CD4-positive, alpha-beta T cell (primary cell): ENCODE data around the gene ANXA2. TPM values are rescaled to one million over a fixed set of nuclear protein-coding genes. Genes with fewer than 3 reads are reported as not detected.

ENCODE experiments used
- ATAC-seq: fragments of 200-7000 bp; cut with Tn5 transposase; one replicate; pipeline ENCODE4 v1.10.0; 2022; ENCODE audit warnings: mild to moderate bottlenecking; ENCODE audit not compliant: poor library complexity
- CTCF ChIA-PET: fragments of 350-600 bp; sonication (Branson Sonifier 250); formaldehyde crosslinking; loops from one replicate; lab custom pipeline; 2021; ENCODE audit warnings: antibody characterized with exemption, inconsistent platforms; lab: Charles Lee
- POLR2A ChIA-PET: fragments of 350-600 bp; sonication (Branson Sonifier 250); formaldehyde crosslinking; loops from one replicate; lab custom pipeline; 2021; ENCODE audit warnings: antibody characterized with exemption, inconsistent platforms; lab: Charles Lee
- DNase-seq, 14 experiments: peaks; one replicate each; pipeline ENCODE4 v3.0.0-alpha.2; 2013 to 2020; ENCODE audit warnings: mixed read lengths in 2 of 14
- H3K27ac ChIP-seq, 2 donors: one replicate each; pipeline versions ENCODE4 v1.5.1 to v1.7.0; 2013; ENCODE audit warnings: low read length in 2 of 2, low read depth in 1 of 2, mild to moderate bottlenecking in 1 of 2
- H3K27me3 ChIP-seq, 2 experiments: 1 replicate in 1 of 2; 2 replicates in 1 of 2; pipeline versions ENCODE4 v1.6.1 to v1.7.0; 2013; ENCODE audit warnings: low read length in 2 of 2, control low read depth in 1 of 2, mild to moderate bottlenecking in 1 of 2, moderate library complexity in 1 of 2; ENCODE audit not compliant: insufficient read depth in 2 of 2, control insufficient read depth in 1 of 2
- H3K36me3 ChIP-seq: one replicate; pipeline ENCODE4 v1.6.1; 2013; ENCODE audit warnings: low read length, control low read depth; ENCODE audit not compliant: insufficient read depth
- H3K4me1 ChIP-seq: one replicate; pipeline ENCODE4 v1.6.1; 2013; ENCODE audit warnings: low read length, control low read depth; ENCODE audit not compliant: insufficient read depth
- H3K4me3 ChIP-seq: one replicate; pipeline ENCODE4 v1.5.1; 2013; ENCODE audit warnings: mild to moderate bottlenecking, low read length, moderate library complexity
- H3K9me3 ChIP-seq, 2 experiments: 1 replicate in 1 of 2; 2 replicates in 1 of 2; pipeline versions ENCODE4 v1.6.1 to v1.7.0; 2013; ENCODE audit warnings: low read length in 2 of 2, mild to moderate bottlenecking in 2 of 2, control low read depth in 1 of 2, moderate library complexity in 1 of 2; ENCODE audit not compliant: control insufficient read depth in 1 of 2, insufficient read depth in 1 of 2
- H3K27ac Mint-ChIP-seq: one replicate; pipeline ENCODE4 v1.8.0; 2020; ENCODE audit warnings: mixed read lengths
- H3K27me3 Mint-ChIP-seq: one replicate; pipeline ENCODE4 v1.8.0; 2021; ENCODE audit warnings: mixed read lengths
- H3K36me3 Mint-ChIP-seq: one replicate; pipeline ENCODE4 v1.8.0; 2021; ENCODE audit warnings: low read depth, mixed read lengths
- H3K4me1 Mint-ChIP-seq: one replicate; pipeline ENCODE4 v1.8.0; 2021; ENCODE audit warnings: low read depth, mixed read lengths
- H3K4me3 Mint-ChIP-seq: one replicate; pipeline ENCODE4 v1.8.0; 2020; ENCODE audit warnings: mild to moderate bottlenecking, mixed read lengths
- H3K9me3 Mint-ChIP-seq: one replicate; pipeline ENCODE4 v1.8.0; 2020; ENCODE audit warnings: mixed read lengths
- intact Hi-C, 2 experiments: fragments of 100-400 bp; cut with DNase I in 1 of 2; cut with micrococcal nuclease in 1 of 2; formaldehyde crosslinking; loops; one replicate each; pipeline versions ENCODE4 v1.15.1 to v1.9.0; 2023 to 2025; cut with DNase I, micrococcal nuclease
- total RNA-seq, 174 experiments: library from RNA in 2 of 174; stranded (reverse) in 2 of 174; gene quantifications; one replicate each; pipeline ENCODE4 v1.2.3 and lab custom pipeline; 2021 to 2026
- TF ChIP-seq, protein P1 (sequence below): fragments of 200-600 bp; IDR thresholded peaks from one replicate; pipeline ENCODE4 v1.8.0; 2022; ENCODE audit warnings: antibody characterized with exemption, mild to moderate bottlenecking

Gene ANXA2
- total RNA-seq, 2 experiments from 2014 or later: 70.8 to 74.5 TPM

DNA sequence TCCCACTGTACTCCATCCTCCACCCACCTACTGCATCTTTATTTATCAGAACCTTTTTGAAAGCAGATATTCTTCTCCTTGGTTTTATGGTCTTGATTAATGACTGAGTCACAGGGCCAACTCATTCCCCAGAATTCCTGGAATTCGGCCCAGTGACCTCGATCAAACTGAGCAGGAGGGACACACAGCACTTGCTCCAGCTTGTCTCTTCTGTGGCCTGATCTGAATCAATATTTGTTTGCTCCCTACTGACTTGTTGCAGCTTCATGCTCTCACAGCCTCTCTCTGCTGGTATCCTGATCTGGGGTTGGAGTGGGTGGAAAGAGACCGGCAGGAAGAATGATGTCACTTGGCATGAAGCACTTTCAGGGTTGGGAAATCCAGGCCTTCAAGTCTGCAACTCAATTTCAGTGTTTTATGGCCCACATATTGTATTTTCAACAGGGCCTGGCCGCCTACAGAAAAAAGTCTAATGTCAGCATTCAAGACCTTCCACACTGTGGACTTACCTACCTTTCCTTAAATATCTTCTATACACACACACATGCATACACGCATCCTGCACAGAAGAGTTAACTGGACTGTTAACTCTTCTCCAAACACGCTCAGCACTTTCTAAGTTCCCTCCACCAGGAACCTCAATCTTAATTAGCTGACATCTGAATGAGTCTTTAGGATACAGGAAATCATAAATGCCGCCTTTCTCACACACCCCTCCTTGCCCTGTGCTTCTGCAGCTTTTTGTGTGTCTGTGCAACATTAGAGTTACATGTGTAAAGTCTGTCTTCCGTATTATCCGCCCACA is 4.6 kb downstream of the ANXA2 start:
- POLR2A ChIA-PET: no interaction called here
- TF ChIP-seq, protein P1, sequence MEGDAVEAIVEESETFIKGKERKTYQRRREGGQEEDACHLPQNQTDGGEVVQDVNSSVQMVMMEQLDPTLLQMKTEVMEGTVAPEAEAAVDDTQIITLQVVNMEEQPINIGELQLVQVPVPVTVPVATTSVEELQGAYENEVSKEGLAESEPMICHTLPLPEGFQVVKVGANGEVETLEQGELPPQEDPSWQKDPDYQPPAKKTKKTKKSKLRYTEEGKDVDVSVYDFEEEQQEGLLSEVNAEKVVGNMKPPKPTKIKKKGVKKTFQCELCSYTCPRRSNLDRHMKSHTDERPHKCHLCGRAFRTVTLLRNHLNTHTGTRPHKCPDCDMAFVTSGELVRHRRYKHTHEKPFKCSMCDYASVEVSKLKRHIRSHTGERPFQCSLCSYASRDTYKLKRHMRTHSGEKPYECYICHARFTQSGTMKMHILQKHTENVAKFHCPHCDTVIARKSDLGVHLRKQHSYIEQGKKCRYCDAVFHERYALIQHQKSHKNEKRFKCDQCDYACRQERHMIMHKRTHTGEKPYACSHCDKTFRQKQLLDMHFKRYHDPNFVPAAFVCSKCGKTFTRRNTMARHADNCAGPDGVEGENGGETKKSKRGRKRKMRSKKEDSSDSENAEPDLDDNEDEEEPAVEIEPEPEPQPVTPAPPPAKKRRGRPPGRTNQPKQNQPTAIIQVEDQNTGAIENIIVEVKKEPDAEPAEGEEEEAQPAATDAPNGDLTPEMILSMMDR: no peak
- intact Hi-C loops: loop anchor here in 1 of 2 experiments (10.0 kb wide), 2 partner anchors 398 to 708 kb away; partner anchors contain the start of gene BNIP2
- Histone ChIP-seq H3K27me3 (no peaks in the 10 kb centered on the region), H3K9me3 (no peaks in the 10 kb centered on the region), H3K36me3 (peaks cover 13% of the 10 kb centered on the region), H3K4me3 (no peak overlapping the region), H3K27ac (peak overlapping the region in 1 of 2 donors; percentile 46), H3K4me1 (peaks cover 75% of the 10 kb centered on the region)
- CTCF ChIA-PET: interaction anchor here (0.6 kb wide), 1 partner anchor 9 kb away, joined by 4 read pairs; no protein-coding TSS in a partner anchor
- Mint-ChIP-seq H3K4me3 (no peak overlapping the region), H3K36me3 (peaks cover 1% of the 10 kb centered on the region), H3K27ac (peak overlapping the region; percentile 66), H3K9me3 (no peaks in the 10 kb centered on the region), H3K4me1 (peaks cover 74% of the 10 kb centered on the region), H3K27me3 (no peaks in the 10 kb centered on the region)
- ATAC-seq (no peak), DNase-seq (peak in 2 of 14 experiments; percentile 23 to 34)

DNA sequence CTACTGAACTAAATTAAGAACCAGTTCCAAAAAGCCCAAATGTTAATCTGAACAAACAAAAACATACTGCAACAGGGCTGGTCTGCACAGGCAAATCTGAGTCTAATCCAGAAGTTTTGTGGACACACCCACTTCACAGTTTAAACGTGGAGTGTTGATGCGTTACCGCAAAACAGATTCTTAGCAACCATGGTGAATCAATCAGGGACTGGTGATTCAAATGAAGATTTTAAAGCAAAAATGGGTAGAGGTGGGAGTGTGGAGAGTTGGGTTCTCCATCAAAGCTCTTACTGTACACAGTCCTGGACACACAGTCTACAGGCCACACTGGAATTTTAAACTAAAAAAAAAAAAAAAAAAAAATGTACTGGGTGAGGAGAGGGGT is 5.2 kb downstream of the ANXA2 start:
- Histone ChIP-seq H3K27ac (peak overlapping the region in 1 of 2 donors; percentile 46), H3K9me3 (no peaks in the 10 kb centered on the region), H3K4me1 (peaks cover 73% of the 10 kb centered on the region), H3K36me3 (peaks cover 13% of the 10 kb centered on the region), H3K27me3 (no peaks in the 10 kb centered on the region), H3K4me3 (no peak overlapping the region)
- TF ChIP-seq, protein P1: no peak
- Mint-ChIP-seq H3K27me3 (no peaks in the 10 kb centered on the region), H3K36me3 (no peaks in the 10 kb centered on the region), H3K27ac (peak overlapping the region; percentile 66), H3K4me1 (peaks cover 74% of the 10 kb centered on the region), H3K9me3 (no peaks in the 10 kb centered on the region), H3K4me3 (peak overlapping the region; percentile 22)
- ATAC-seq (peak; percentile 51), DNase-seq (peak in 4 of 14 experiments; percentile 20 to 70 (median 68))
- POLR2A ChIA-PET: no interaction called here
- CTCF ChIA-PET: interaction anchor here (0.6 kb wide), 1 partner anchor 10 kb away, joined by 4 read pairs; no protein-coding TSS in a partner anchor
- intact Hi-C loops: loop anchor here in 1 of 2 experiments (10.0 kb wide), 2 partner anchors 398 to 708 kb away; partner anchors contain the start of gene BNIP2

DNA sequence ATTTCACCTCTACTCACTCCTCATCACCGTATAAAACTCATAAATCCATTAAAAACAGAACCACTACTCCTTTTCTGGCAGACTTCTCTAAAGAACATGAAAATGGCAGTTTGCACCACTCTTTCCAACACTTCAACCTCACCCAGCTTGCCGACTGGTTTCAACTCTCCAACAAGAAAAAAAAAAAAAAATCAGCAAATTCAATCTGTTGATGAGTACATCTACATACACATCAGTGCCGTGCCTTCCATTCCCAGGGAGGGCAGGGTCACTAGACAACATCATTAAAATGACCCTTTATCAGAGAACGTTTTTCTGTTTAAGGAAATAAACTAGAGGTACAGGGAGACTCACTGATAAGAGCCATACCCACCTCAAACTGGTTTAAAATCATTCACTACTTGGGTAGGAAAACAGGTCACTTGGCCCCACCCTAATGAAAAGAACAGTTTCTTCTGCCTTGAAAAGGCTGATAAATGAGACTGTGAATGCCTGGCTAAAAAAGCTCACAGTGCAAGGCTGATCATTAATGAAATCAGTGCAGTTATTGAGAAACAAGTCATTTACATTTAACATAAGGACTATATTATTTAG is 6.0 kb downstream of the ANXA2 start:
- Histone ChIP-seq H3K27me3 (no peaks in the 10 kb centered on the region), H3K9me3 (no peaks in the 10 kb centered on the region), H3K36me3 (peaks cover 13% of the 10 kb centered on the region), H3K4me1 (peaks cover 67% of the 10 kb centered on the region), H3K27ac (no peak overlapping the region), H3K4me3 (no peak overlapping the region)
- TF ChIP-seq, protein P1: no peak
- H3K27ac Mint-ChIP-seq: peak overlapping the region; percentile 36
- H3K4me3 Mint-ChIP-seq: no peak overlapping the region
- no peaks in the 10 kb centered on the region for H3K27me3 Mint-ChIP-seq
- H3K4me1 Mint-ChIP-seq: peaks cover 69% of the 10 kb centered on the region
- CTCF ChIA-PET: no interaction called here
- ATAC-seq (no peak), DNase-seq (no peak)
- intact Hi-C loops: loop anchor here in 1 of 2 experiments (10.0 kb wide), 2 partner anchors 397 to 707 kb away; partner anchors contain the start of gene BNIP2
- POLR2A ChIA-PET: no interaction called here
- no peaks in the 10 kb centered on the region for H3K9me3 Mint-ChIP-seq
- H3K36me3 Mint-ChIP-seq: no peaks in the 10 kb centered on the region
